Endothelial cell (in vitro differentiated cells): ENCODE data around the gene NIPAL3. TPM values are rescaled to one million over a fixed set of nuclear protein-coding genes. Genes with fewer than 3 reads are reported as not detected.

ENCODE experiments used
- DNase-seq: peaks from one replicate; pipeline ENCODE4 v3.0.0; 2021; ENCODE audit warnings: low spot score
- H3K27ac Mint-ChIP-seq: one replicate; pipeline ENCODE4 v1.8.0; 2021; ENCODE audit warnings: mixed read lengths, inconsistent platforms; ENCODE audit not compliant: unreplicated experiment
- H3K27me3 Mint-ChIP-seq: one replicate; pipeline ENCODE4 v1.8.0; 2021; ENCODE audit warnings: mild to moderate bottlenecking, moderate library complexity, mixed read lengths, inconsistent platforms; ENCODE audit not compliant: unreplicated experiment
- H3K36me3 Mint-ChIP-seq: one replicate; pipeline ENCODE4 v1.8.0; 2021; ENCODE audit warnings: mild to moderate bottlenecking, low read depth, mixed read lengths, inconsistent platforms; ENCODE audit not compliant: unreplicated experiment
- H3K4me1 Mint-ChIP-seq: one replicate; pipeline ENCODE4 v1.8.0; 2021; ENCODE audit warnings: mild to moderate bottlenecking, mixed read lengths, inconsistent platforms; ENCODE audit not compliant: unreplicated experiment
- H3K4me3 Mint-ChIP-seq: one replicate; pipeline ENCODE4 v1.8.0; 2021; ENCODE audit warnings: mild to moderate bottlenecking, mixed read lengths, inconsistent platforms; ENCODE audit not compliant: unreplicated experiment
- H3K9me3 Mint-ChIP-seq: one replicate; pipeline ENCODE4 v1.8.0; 2021; ENCODE audit warnings: mixed read lengths, inconsistent platforms; ENCODE audit not compliant: unreplicated experiment
- total RNA-seq: library from RNA; stranded (reverse); fragmentation: NEBNext Ultra II Directional; extraction: Animal tissue kit (Norgen Biotek cat#: 25700); gene quantifications from one replicate; pipeline ENCODE4 v1.2.1, GENCODE V29; 2021; ENCODE audit not compliant: unreplicated experiment
- TF ChIP-seq, protein P1 (sequence below): fragments of 200-600 bp; sonication (generic); IDR thresholded peaks from one replicate; pipeline ENCODE4 v1.5.0; 2021; ENCODE audit warnings: antibody characterized with exemption; ENCODE audit not compliant: unreplicated experiment

The NIPAL3 gene
- total RNA-seq, 1 donor from 2014 or later: 9.4 TPM

DNA sequence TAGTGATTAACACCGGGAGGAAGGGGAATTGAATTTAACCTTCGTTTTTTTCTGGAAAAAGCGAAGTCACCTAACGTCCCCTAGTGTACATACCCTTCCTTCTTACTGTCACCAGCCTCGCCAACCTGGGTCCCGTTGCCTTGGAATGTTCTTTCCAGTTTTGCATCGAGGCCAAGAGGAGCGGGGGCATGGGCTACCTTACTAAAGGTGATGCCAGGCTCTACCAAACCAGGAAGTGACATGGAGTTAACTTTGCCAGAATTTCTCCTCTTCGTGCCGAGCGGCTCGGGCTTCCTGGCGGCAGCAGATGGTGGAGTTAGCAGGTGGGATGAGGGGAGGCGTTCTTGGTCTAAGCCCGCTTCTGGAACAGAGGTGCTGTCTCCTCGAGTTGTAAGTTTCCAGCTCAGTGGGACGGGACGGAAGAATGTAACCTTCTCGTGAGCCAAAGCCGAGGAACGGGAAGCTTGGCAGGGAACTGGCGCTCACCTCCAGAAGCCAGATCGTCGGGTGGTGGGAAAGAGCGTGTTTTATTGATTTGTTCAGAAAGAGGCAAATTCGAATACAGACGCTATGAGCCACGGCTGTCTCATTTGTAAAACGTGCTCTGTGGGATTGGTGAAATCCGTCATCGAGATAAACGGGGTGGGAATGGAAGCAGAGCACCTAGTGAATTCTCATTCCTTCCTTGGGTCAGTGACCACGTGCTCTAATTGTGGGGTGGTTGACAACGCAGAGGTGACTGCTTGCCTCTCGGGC is 486 bp downstream of the NIPAL3 start:
- peaks cover 13% of the 10 kb centered on the region for H3K4me1 Mint-ChIP-seq
- peak overlapping the region; percentile 52 for H3K27ac Mint-ChIP-seq
- no peaks in the 10 kb centered on the region for H3K9me3 Mint-ChIP-seq
- no peak for DNase-seq
- H3K36me3 Mint-ChIP-seq: no peaks in the 10 kb centered on the region
- H3K4me3 Mint-ChIP-seq: peak overlapping the region; percentile 97
- TF ChIP-seq, protein P1, sequence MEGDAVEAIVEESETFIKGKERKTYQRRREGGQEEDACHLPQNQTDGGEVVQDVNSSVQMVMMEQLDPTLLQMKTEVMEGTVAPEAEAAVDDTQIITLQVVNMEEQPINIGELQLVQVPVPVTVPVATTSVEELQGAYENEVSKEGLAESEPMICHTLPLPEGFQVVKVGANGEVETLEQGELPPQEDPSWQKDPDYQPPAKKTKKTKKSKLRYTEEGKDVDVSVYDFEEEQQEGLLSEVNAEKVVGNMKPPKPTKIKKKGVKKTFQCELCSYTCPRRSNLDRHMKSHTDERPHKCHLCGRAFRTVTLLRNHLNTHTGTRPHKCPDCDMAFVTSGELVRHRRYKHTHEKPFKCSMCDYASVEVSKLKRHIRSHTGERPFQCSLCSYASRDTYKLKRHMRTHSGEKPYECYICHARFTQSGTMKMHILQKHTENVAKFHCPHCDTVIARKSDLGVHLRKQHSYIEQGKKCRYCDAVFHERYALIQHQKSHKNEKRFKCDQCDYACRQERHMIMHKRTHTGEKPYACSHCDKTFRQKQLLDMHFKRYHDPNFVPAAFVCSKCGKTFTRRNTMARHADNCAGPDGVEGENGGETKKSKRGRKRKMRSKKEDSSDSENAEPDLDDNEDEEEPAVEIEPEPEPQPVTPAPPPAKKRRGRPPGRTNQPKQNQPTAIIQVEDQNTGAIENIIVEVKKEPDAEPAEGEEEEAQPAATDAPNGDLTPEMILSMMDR: no peak
- H3K27me3 Mint-ChIP-seq: peaks cover 5% of the 10 kb centered on the region

DNA sequence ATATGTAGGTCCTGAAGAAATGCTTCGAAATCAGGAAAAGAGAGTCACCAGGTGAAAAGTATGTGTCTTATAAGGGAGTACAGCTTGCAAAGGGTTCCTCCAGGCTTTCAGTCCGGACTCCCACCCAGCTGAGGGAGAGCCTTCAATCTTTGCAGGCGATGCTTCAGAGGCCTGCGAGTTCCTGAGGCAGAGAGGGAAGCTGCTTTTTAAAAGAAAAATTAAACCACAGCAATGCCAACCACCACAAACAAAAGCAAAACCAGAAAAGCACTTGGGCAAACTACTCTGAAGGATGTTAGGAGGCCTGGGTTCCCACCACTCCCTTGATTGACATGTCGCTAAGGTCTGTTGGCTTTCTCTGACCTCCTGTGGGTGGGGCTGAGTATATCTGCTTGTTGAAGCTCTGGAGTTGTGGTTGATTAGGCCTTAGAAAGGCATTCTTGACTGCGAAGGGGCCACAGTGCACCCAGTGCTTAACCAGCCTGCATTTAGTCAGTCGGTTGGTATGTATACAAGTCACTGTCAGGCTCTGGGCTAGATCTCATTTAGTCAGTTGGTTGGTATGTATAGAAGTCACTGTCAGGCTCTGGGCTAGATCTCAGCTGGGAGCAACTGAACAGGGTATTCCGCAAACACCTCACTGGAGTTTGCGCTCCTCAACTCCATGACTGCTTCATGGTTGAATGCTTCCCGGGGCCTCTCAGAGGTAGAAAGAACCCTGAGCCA is 1.2 kb downstream of the NIPAL3 start:
- Mint-ChIP-seq H3K9me3 (no peaks in the 10 kb centered on the region), H3K4me1 (peaks cover 13% of the 10 kb centered on the region), H3K4me3 (peak overlapping the region; percentile 97), H3K27me3 (peaks cover 5% of the 10 kb centered on the region), H3K27ac (no peak overlapping the region), H3K36me3 (no peaks in the 10 kb centered on the region)
- TF ChIP-seq, protein P1: no peak
- DNase-seq: no peak

DNA sequence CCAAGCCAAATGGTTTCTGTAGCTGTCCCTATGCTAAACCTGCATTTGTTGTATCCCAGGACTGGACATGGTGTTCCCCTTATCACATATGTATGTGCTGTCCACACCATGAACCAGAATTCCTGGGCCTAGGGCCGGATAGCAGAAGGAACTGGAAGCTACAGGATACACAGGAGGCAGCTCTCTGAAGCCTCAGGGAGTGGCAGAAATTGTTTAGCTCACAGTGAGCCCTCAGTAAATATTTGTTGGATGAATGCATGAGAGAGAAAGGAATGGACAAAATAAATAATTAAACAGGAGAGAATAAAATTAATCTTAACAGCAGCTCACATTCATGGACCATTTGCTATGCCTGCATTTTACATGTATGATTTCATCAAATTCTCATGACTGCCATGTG is 2.1 kb downstream of the NIPAL3 start:
- no peak overlapping the region for H3K4me3 Mint-ChIP-seq

DNA sequence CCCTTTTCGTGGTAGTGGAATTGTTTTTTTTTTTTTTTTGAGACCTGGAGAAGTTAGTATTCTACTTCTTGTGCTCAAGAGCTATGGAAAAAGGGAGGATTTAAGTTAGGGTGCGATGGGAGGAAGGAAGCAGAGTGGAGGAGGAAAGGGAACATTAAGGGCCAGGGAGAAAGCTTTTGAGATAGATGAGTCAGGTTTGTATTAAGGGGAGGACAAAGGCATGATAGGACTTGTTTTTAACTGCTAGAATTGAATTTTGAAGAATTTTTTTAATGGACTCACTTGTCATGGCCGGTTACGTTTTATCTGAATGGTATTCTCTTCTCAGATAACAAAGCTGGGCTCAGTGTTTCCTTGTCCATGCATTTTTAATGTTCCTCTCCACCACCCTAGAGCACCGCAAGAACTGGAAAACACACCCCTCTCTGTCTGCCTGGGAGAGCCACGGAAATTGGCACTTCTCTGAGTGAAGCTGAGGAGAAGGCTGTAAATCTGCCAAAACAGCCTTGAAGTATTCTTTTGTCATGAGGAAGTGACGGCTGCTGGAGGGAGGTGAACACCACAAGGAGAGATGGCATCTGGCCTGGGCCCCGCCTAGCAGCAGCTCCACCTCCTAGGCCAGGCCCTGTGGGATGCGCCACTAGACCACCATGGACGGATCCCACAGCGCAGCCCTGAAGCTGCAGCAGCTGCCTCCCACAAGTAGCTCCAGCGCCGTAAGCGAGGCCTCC is 3.5 kb downstream of the NIPAL3 start:
- TF ChIP-seq, protein P1: no peak
- Mint-ChIP-seq H3K36me3 (peaks cover 4% of the 10 kb centered on the region), H3K4me3 (no peak overlapping the region), H3K9me3 (no peaks in the 10 kb centered on the region), H3K27ac (no peak overlapping the region), H3K4me1 (peaks cover 13% of the 10 kb centered on the region), H3K27me3 (peaks cover 3% of the 10 kb centered on the region)
- DNase-seq: no peak

More for the DNA sequence above, 2.1 kb downstream of the NIPAL3 start:
- Mint-ChIP-seq H3K36me3 (no peaks in the 10 kb centered on the region), H3K27me3 (peaks cover 3% of the 10 kb centered on the region), H3K4me1 (peaks cover 13% of the 10 kb centered on the region), H3K27ac (no peak overlapping the region), H3K9me3 (no peaks in the 10 kb centered on the region)
- no peak for DNase-seq
- TF ChIP-seq, protein P1: no peak
